ENCODE results near the gene REEP5.
"Not testable (repeated sequence)": the region's sequence is repeated elsewhere in the genome, so short reads cannot be mapped to it uniquely, and the experiment has no call there.

REEP5 gene

GRCh38 chr5:112906637-112907036, 15.4 kb downstream of the REEP5 start:
- Histone ChIP-seq H3K9me3 (no peaks in the 10 kb centered on the region), H3K4me1 (no peaks in the 10 kb centered on the region), H3K27me3 (no peaks in the 10 kb centered on the region), H3K36me3 (peaks cover 11% of the 10 kb centered on the region), H3K4me3 (ENCODE audit: low read depth, low read length) (no peak overlapping the region)
- no peak for DNase-seq
- no peak for TF ChIP-seq CTCF (IDR thresholded peaks at IDR 0.05; ENCODE audit: low read depth, low read length)

GRCh38 chr5:112904996-112905395, 17.0 kb downstream of the REEP5 start:
- H3K9me3 ChIP-seq; DNase-seq; H3K4me3 ChIP-seq (ENCODE audit: low read depth, low read length); H3K4me1 ChIP-seq; H3K27me3 ChIP-seq: not testable (repeated sequence)
- peaks cover 18% of the 10 kb centered on the region for H3K36me3 ChIP-seq

- H3K9me3 ChIP-seq, result no peaks in the 10 kb centered on the region
Observed at GRCh38 chr5:112902561-112902960, 19.5 kb downstream of the REEP5 start.

GRCh38 chr5:112895682-112896081, 26.3 kb downstream of the REEP5 start:
- H3K9me3 ChIP-seq, result no peaks in the 10 kb centered on the region
- no peak overlapping the region for H3K4me3 ChIP-seq (ENCODE audit: low read depth, low read length)
- no peak for TF ChIP-seq CTCF (IDR thresholded peaks at IDR 0.05; ENCODE audit: low read depth, low read length)
- DNase-seq, result no peak
- no peaks in the 10 kb centered on the region for H3K27me3 ChIP-seq
- H3K4me1 ChIP-seq, result no peaks in the 10 kb centered on the region
- peaks cover 14% of the 10 kb centered on the region for H3K36me3 ChIP-seq

More at GRCh38 chr5:112902561-112902960, 19.5 kb downstream of the REEP5 start:
- no peak for TF ChIP-seq CTCF (IDR thresholded peaks at IDR 0.05; ENCODE audit: low read depth, low read length)
- H3K36me3 ChIP-seq, result peaks cover 12% of the 10 kb centered on the region
- H3K4me1 ChIP-seq, result no peaks in the 10 kb centered on the region
- H3K27me3 ChIP-seq, result no peaks in the 10 kb centered on the region
- no peak for DNase-seq
- H3K4me3 ChIP-seq (ENCODE audit: low read depth, low read length), result no peak overlapping the region

- Histone ChIP-seq H3K4me3 (ENCODE audit: low read depth, low read length) (no peak overlapping the region), H3K27me3 (no peaks in the 10 kb centered on the region), H3K4me1 (no peaks in the 10 kb centered on the region), H3K9me3 (no peaks in the 10 kb centered on the region), H3K36me3 (peaks cover 22% of the 10 kb centered on the region)
- TF ChIP-seq CTCF (IDR thresholded peaks at IDR 0.05; ENCODE audit: low read depth, low read length), result no peak
- DNase-seq, result no peak
Observed at GRCh38 chr5:112892776-112893175, 29.3 kb downstream of the REEP5 start.

GRCh38 chr5:112892066-112892465, 30.0 kb downstream of the REEP5 start:
- peaks cover 25% of the 10 kb centered on the region for H3K36me3 ChIP-seq
- not testable (repeated sequence) for H3K9me3 ChIP-seq; H3K4me1 ChIP-seq; H3K27me3 ChIP-seq; H3K4me3 ChIP-seq (ENCODE audit: low read depth, low read length); DNase-seq

GRCh38 chr5:112886975-112887374, 35.1 kb downstream of the REEP5 start:
- Histone ChIP-seq H3K4me3 (ENCODE audit: low read depth, low read length) (no peak overlapping the region), H3K4me1 (no peaks in the 10 kb centered on the region; the same call in 1 of the 2 replicates), H3K27me3 (no peaks in the 10 kb centered on the region), H3K9me3 (no peaks in the 10 kb centered on the region), H3K36me3 (peaks cover 35% of the 10 kb centered on the region)
- TF ChIP-seq CTCF (IDR thresholded peaks at IDR 0.05; ENCODE audit: low read depth, low read length), result no peak
- DNase-seq, result no peak
